Uterus (tissue), 4 donors: Measurements from ENCODE around the gene RBFOX1. TPM values are rescaled to one million over a fixed set of nuclear protein-coding genes. Genes with fewer than 3 reads are reported as not detected.

Source experiments
- DNase-seq, 2 donors: peaks; one replicate each; pipeline ENCODE4 v3.0.0-alpha.2; 2019 to 2020
- H3K27ac ChIP-seq, 2 donors: fragments of 200-600 bp; sonication (generic); 1 replicate in 1 of 2; 2 replicates in 1 of 2; pipeline ENCODE4 v1.5.1; 2016 to 2018
- H3K27me3 ChIP-seq, 2 donors: fragments of 200-600 bp; sonication (generic); one replicate each; pipeline ENCODE4 v1.5.1; 2018 to 2019; ENCODE audit warnings: control low read depth in 1 of 2
- H3K36me3 ChIP-seq, 2 donors: fragments of 200-600 bp; sonication (generic); one replicate each; pipeline ENCODE4 v1.5.1; 2019; ENCODE audit warnings: control low read depth in 1 of 2
- H3K4me1 ChIP-seq, 2 donors: fragments of 200-600 bp; sonication (generic); one replicate each; pipeline ENCODE4 v1.5.1; 2018 to 2019; ENCODE audit warnings: control low read depth in 1 of 2
- H3K4me3 ChIP-seq, 2 donors: fragments of 200-600 bp; sonication (generic); 1 replicate in 1 of 2; 2 replicates in 1 of 2; pipeline ENCODE4 v1.5.1; 2018 to 2019; ENCODE audit warnings: mild to moderate bottlenecking in 1 of 2
- H3K9me3 ChIP-seq, 2 donors: fragments of 200-600 bp; sonication (generic); one replicate each; pipeline ENCODE4 v1.5.1; 2019; ENCODE audit warnings: control low read depth in 1 of 2
- POLR2A ChIP-seq, 2 donors: fragments of 450-650 bp; IDR thresholded peaks; one replicate each; pipeline ENCODE4 v1.6.1; 2016; ENCODE audit warnings: antibody characterized with exemption in 2 of 2, mild to moderate bottlenecking in 1 of 2, moderate library complexity in 1 of 2
- intact Hi-C: fragments of 100-400 bp; cut with DNase I; formaldehyde crosslinking; loops from one replicate; pipeline ENCODE4 v1.15.1; 2023; ENCODE audit warnings: low total_unique reads
- total RNA-seq, 4 donors: library from RNA; depleted of rRNA in 3 of 4; stranded (reverse); fragments of >200 nt in 3 of 4; gene quantifications; one replicate each; pipeline versions ENCODE4 v1.1.0 to v1.2.4, GENCODE V29; 2014 to 2023
- TF ChIP-seq, protein P1 (sequence below), 4 experiments: fragments of 200-600 bp in 2 of 4; fragments of 450-650 bp in 2 of 4; sonication (generic) in 2 of 4; IDR thresholded peaks; one replicate each; pipeline ENCODE4 v1.5.1; 2016 to 2019; ENCODE audit warnings: antibody characterized with exemption in 4 of 4, mild to moderate bottlenecking in 2 of 4, moderate library complexity in 1 of 4
- donor health status: DM: yes; HTN: yes; CAD: no.

Gene RBFOX1
- total RNA-seq, 4 donors from 2014 or later, result 0.55 TPM; not detected in 3

DNA sequence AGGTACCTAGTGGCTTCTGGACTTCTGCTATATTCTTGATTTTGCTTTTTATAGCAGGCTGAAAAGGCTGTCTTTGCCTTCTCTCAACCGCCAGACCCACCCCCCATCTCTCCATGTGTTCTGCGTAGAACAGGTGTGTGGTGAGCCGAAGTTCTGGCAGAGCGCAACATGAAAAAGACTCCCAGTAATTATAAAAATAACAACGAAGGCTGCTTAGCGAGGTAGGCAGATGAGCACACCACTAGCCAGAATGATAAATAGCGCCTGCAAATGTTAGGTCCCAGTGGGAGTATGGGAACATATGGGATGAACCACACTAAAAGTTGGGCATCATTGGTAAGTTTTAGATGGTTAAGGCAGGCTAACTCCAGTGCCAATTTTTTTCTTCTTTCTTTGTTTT, 14.0 kb upstream of the RBFOX1 start:
- Histone ChIP-seq H3K27me3 (no peaks in the 10 kb centered on the region), H3K4me3 (no peak overlapping the region), H3K27ac (no peak overlapping the region), H3K9me3 (no peaks in the 10 kb centered on the region), H3K36me3 (no peaks in the 10 kb centered on the region), H3K4me1 (no peaks in the 10 kb centered on the region)
- TF ChIP-seq, protein P1, sequence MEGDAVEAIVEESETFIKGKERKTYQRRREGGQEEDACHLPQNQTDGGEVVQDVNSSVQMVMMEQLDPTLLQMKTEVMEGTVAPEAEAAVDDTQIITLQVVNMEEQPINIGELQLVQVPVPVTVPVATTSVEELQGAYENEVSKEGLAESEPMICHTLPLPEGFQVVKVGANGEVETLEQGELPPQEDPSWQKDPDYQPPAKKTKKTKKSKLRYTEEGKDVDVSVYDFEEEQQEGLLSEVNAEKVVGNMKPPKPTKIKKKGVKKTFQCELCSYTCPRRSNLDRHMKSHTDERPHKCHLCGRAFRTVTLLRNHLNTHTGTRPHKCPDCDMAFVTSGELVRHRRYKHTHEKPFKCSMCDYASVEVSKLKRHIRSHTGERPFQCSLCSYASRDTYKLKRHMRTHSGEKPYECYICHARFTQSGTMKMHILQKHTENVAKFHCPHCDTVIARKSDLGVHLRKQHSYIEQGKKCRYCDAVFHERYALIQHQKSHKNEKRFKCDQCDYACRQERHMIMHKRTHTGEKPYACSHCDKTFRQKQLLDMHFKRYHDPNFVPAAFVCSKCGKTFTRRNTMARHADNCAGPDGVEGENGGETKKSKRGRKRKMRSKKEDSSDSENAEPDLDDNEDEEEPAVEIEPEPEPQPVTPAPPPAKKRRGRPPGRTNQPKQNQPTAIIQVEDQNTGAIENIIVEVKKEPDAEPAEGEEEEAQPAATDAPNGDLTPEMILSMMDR (IDR thresholded peaks at IDR 0.05), result no peak
- no peak for TF ChIP-seq POLR2A (IDR thresholded peaks at IDR 0.05)
- DNase-seq, result no peak
- intact Hi-C loops, result no loop called here

DNA sequence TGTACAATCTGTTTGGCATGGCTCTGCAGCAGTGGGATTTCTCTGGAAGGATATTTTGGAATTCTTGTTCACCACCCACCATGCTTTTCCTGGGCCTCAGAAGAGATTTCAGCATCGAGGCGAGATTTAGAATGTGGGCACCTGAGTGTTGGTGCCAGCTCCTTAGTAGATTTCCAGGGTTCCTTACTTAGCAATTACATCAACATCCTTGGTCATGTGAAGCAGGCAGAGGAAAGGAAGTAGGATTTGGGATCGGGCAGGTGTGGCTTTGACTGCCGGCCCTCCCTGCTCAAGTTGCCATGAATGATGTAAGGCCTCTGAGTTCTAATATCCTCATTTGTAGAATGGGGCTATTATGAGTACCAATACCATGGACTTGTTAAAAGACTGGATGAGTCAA, 13.1 kb upstream of the RBFOX1 start:
- Histone ChIP-seq H3K4me1 (no peaks in the 10 kb centered on the region), H3K27me3 (no peaks in the 10 kb centered on the region), H3K4me3 (no peak overlapping the region), H3K36me3 (no peaks in the 10 kb centered on the region), H3K9me3 (no peaks in the 10 kb centered on the region), H3K27ac (no peak overlapping the region)
- DNase-seq, result no peak
- no peak for TF ChIP-seq POLR2A (IDR thresholded peaks at IDR 0.05)
- TF ChIP-seq, protein P1 (IDR thresholded peaks at IDR 0.05), result no peak
- intact Hi-C loops, result no loop called here

DNA sequence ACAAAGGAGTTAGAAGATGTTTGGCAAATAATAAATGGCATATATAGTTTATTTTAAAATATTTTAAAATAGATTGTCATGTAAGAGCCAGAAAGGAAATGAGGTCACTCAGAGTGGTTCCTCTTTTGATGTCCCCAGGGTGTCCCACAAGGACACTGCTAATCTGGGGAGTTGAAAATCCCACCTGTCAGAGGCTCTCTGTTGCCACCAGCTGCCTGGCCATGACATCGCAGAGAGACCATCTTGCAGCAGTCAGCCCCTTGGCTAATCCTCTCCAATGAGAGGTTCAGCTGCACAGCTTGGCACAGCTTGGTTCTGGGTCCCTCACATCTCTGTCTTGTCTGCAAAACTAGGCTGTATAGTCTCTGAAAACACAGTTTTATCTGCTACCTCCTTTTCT, 11.0 kb upstream of the RBFOX1 start:
- Histone ChIP-seq H3K4me1 (no peaks in the 10 kb centered on the region), H3K36me3 (no peaks in the 10 kb centered on the region), H3K27me3 (no peaks in the 10 kb centered on the region), H3K27ac (no peak overlapping the region), H3K4me3 (no peak overlapping the region), H3K9me3 (no peaks in the 10 kb centered on the region)
- no peak for DNase-seq
- no peak for TF ChIP-seq POLR2A (IDR thresholded peaks at IDR 0.05)
- TF ChIP-seq, protein P1 (IDR thresholded peaks at IDR 0.05), result no peak
- intact Hi-C loops, result no loop called here

DNA sequence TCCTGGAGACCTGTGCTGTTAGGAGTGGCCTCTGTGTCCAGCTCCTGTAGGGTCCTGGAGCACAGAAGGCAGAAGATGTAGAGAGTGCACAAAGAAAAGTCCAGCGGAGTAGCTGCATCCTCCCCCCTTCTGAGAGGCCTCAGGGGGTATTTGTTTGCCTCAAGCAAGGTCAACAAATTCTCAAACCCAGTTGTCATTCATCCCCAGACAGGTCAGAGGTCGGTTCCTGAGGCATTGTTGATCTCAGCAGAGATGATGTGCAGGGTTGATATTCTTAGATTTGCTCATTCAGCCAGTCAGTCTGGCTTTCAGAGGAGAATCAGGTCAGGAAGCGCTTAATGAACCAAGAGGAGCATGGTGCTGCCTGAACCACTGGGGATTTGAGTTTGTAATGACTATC, 8.3 kb upstream of the RBFOX1 start:
- Histone ChIP-seq H3K27ac (no peak overlapping the region), H3K27me3 (no peaks in the 10 kb centered on the region), H3K4me1 (no peaks in the 10 kb centered on the region), H3K4me3 (no peak overlapping the region), H3K36me3 (no peaks in the 10 kb centered on the region), H3K9me3 (no peaks in the 10 kb centered on the region)
- intact Hi-C loops, result no loop called here
- DNase-seq, result no peak
- TF ChIP-seq POLR2A (IDR thresholded peaks at IDR 0.05), result no peak
- TF ChIP-seq, protein P1 (IDR thresholded peaks at IDR 0.05), result no peak

DNA sequence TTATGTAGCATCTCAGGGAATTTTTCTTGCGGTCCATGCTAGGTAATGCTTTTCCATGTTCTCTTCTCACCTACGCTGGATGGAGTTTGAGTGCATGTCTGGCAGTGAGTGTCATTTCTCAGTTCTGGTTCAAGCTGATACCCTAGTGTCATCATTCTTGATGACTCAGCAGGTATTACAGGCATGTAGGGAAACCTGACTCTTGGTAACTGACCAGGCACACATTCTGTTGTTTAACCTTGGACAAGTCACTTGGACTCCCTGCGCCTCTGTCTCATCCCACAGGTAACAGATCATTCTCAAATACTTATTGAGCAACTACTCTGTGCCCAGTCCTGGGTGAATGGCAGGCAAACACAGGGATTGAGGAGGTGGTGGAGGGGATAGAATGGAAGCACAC, 6.8 kb upstream of the RBFOX1 start:
- H3K27me3 ChIP-seq, result no peaks in the 10 kb centered on the region
- intact Hi-C loops, result no loop called here
- no peak overlapping the region for H3K4me3 ChIP-seq
- H3K36me3 ChIP-seq, result no peaks in the 10 kb centered on the region
- DNase-seq, result no peak
- TF ChIP-seq POLR2A (IDR thresholded peaks at IDR 0.05), result no peak
- H3K9me3 ChIP-seq, result no peaks in the 10 kb centered on the region
- no peak overlapping the region for H3K27ac ChIP-seq
- no peaks in the 10 kb centered on the region for H3K4me1 ChIP-seq

DNA sequence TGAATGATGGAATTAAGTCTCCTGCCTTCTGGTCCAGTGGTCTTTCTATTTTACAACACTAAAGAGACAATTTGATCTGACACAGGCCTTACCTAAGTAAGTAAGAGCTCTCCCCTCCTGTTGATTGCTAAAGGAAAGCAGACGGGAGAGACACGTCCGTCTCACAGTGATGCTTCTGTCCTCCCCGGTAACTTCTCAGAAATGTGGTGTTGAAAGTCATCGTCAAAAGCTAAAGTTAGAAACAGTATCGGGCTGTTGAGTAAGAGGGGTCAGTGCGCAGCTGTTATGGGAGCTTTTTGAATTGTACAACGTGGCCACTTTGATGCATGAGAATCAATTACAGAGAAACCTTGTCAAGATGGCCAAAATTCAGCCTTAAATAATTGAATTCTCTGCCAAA, 1.9 kb upstream of the RBFOX1 start:
- intact Hi-C loops, result no loop called here
- Histone ChIP-seq H3K4me1 (no peaks in the 10 kb centered on the region), H3K27me3 (no peaks in the 10 kb centered on the region), H3K4me3 (no peak overlapping the region), H3K27ac (no peak overlapping the region), H3K36me3 (no peaks in the 10 kb centered on the region), H3K9me3 (no peaks in the 10 kb centered on the region)
- DNase-seq, result no peak
- TF ChIP-seq, protein P1 (IDR thresholded peaks at IDR 0.05), result no peak
- TF ChIP-seq POLR2A (IDR thresholded peaks at IDR 0.05), result no peak
